Measurements from ENCODE around the gene CPA4.

- no peak for TF ChIP-seq CTCF (IDR thresholded peaks at IDR 0.05)
- TF ChIP-seq POLR2A (IDR thresholded peaks at IDR 0.05): no peak
- no peak for TF ChIP-seq EP300 (IDR thresholded peaks at IDR 0.05)
- TF ChIP-seq POLR2AphosphoS5 (IDR thresholded peaks at IDR 0.05): no peak
Measured at GRCh38 chr7:130258494-130259078, 34.4 kb upstream of the CPA4 start.
